ENCODE measurements around the gene ADAR.
A peak's percentile ranks its signal among the peaks of the same experiment; 100 is the strongest.

Gene ADAR

GRCh38 chr1:154553056-154554030, 54.6 kb downstream of the ADAR start:
- FAIRE-seq, result no peak

GRCh38 chr1:154552036-154552435, 56.0 kb downstream of the ADAR start:
- FAIRE-seq, result no peak

- FAIRE-seq, result no peak
These were observed 56.5 kb downstream of the ADAR start for GRCh38 chr1:154551474-154551873.

- no peak for FAIRE-seq
These were observed 57.3 kb downstream of the ADAR start for GRCh38 chr1:154550657-154551056.

- no peak for FAIRE-seq
These were observed 57.9 kb downstream of the ADAR start for GRCh38 chr1:154550070-154550469.

GRCh38 chr1:154549202-154549770, 58.7 kb downstream of the ADAR start:
- FAIRE-seq, result no peak

GRCh38 chr1:154548028-154548427, 60.0 kb downstream of the ADAR start:
- FAIRE-seq, result no peak

GRCh38 chr1:154547105-154547732, 60.8 kb downstream of the ADAR start:
- no peak for FAIRE-seq

GRCh38 chr1:154546264-154547063, 61.5 kb downstream of the ADAR start:
- FAIRE-seq, result peak; percentile 89

- no peak for FAIRE-seq
These were observed 66.8 kb downstream of the ADAR start for GRCh38 chr1:154541231-154541630.

- no peak for FAIRE-seq
These were observed 68.2 kb downstream of the ADAR start for GRCh38 chr1:154539486-154540483.

GRCh38 chr1:154536570-154536969, 71.4 kb downstream of the ADAR start:
- FAIRE-seq, result no peak

- FAIRE-seq, result no peak
These were observed 73.8 kb downstream of the ADAR start for GRCh38 chr1:154533952-154534844.

Measured in A204.1 (cell line).